ENCODE data around the gene PSMB7.

The PSMB7 gene

GRCh38 chr9:124455820-124456219 is 40.6 kb upstream of the PSMB7 start:
- Histone ChIP-seq H3K9me2 (replicated peaks; ENCODE audit: control insufficient read depth, low read length) (no peaks in the 10 kb centered on the region), H3F3A (ENCODE audit: control insufficient read depth, insufficient read depth) (no peaks in the 10 kb centered on the region), H3K36me3 (ENCODE audit: control insufficient read depth, low read length) (no peaks in the 10 kb centered on the region), H3K79me2 (ENCODE audit: control insufficient read depth, low read length) (no peaks in the 10 kb centered on the region), H4K20me1 (ENCODE audit: control insufficient read depth, insufficient read depth, low read depth, low read length) (no peaks in the 10 kb centered on the region), H3K27ac (ENCODE audit: low read depth, low read length) (no peak overlapping the region), H3K4me3 (ENCODE audit: low read length) (no peak overlapping the region), H3K9me3 (ENCODE audit: control insufficient read depth, insufficient read depth, low read length) (no peaks in the 10 kb centered on the region), H3K4me1 (ENCODE audit: control insufficient read depth, low read length) (no peaks in the 10 kb centered on the region), H3K4me2 (ENCODE audit: low read length) (no peak overlapping the region), H3K27me3 (ENCODE audit: control insufficient read depth, low read length) (no peaks in the 10 kb centered on the region)
- TF ChIP-seq, protein P1, sequence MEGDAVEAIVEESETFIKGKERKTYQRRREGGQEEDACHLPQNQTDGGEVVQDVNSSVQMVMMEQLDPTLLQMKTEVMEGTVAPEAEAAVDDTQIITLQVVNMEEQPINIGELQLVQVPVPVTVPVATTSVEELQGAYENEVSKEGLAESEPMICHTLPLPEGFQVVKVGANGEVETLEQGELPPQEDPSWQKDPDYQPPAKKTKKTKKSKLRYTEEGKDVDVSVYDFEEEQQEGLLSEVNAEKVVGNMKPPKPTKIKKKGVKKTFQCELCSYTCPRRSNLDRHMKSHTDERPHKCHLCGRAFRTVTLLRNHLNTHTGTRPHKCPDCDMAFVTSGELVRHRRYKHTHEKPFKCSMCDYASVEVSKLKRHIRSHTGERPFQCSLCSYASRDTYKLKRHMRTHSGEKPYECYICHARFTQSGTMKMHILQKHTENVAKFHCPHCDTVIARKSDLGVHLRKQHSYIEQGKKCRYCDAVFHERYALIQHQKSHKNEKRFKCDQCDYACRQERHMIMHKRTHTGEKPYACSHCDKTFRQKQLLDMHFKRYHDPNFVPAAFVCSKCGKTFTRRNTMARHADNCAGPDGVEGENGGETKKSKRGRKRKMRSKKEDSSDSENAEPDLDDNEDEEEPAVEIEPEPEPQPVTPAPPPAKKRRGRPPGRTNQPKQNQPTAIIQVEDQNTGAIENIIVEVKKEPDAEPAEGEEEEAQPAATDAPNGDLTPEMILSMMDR (IDR thresholded peaks at IDR 0.05; ENCODE audit: low read depth, low read length, poor library complexity, severe bottlenecking) = no peak
- TF ChIP-seq EZH2phosphoT487 (IDR thresholded peaks at IDR 0.05; ENCODE audit: borderline replicate concordance, low read length) = no peak

GRCh38 chr9:124454791-124455443 is 39.7 kb upstream of the PSMB7 start:
- Histone ChIP-seq H3K9me2 (replicated peaks; ENCODE audit: control insufficient read depth, low read length) (no peaks in the 10 kb centered on the region), H3K4me3 (ENCODE audit: low read length) (no peak overlapping the region), H3K4me2 (ENCODE audit: low read length) (no peak overlapping the region), H3K27me3 (ENCODE audit: control insufficient read depth, low read length) (no peaks in the 10 kb centered on the region), H3K36me3 (ENCODE audit: control insufficient read depth, low read length) (no peaks in the 10 kb centered on the region), H3K9me3 (ENCODE audit: control insufficient read depth, insufficient read depth, low read length) (no peaks in the 10 kb centered on the region), H4K20me1 (ENCODE audit: control insufficient read depth, insufficient read depth, low read depth, low read length) (no peaks in the 10 kb centered on the region), H3K4me1 (ENCODE audit: control insufficient read depth, low read length) (no peaks in the 10 kb centered on the region), H3K79me2 (ENCODE audit: control insufficient read depth, low read length) (no peaks in the 10 kb centered on the region), H3K27ac (ENCODE audit: low read depth, low read length) (no peak overlapping the region), H3F3A (ENCODE audit: control insufficient read depth, insufficient read depth) (no peaks in the 10 kb centered on the region)
- no peak for TF ChIP-seq EZH2phosphoT487 (IDR thresholded peaks at IDR 0.05; ENCODE audit: borderline replicate concordance, low read length)
- TF ChIP-seq, protein P1 (IDR thresholded peaks at IDR 0.05; ENCODE audit: low read depth, low read length, poor library complexity, severe bottlenecking) = no peak

GRCh38 chr9:124454296-124454695 is 39.1 kb upstream of the PSMB7 start:
- no peak for TF ChIP-seq EZH2phosphoT487 (IDR thresholded peaks at IDR 0.05; ENCODE audit: borderline replicate concordance, low read length)
- TF ChIP-seq, protein P1 (IDR thresholded peaks at IDR 0.05; ENCODE audit: low read depth, low read length, poor library complexity, severe bottlenecking) = no peak
- no peaks in the 10 kb centered on the region for H3K27me3 ChIP-seq (ENCODE audit: control insufficient read depth, low read length)

More at GRCh38 chr9:124454296-124454695, 39.1 kb upstream of the PSMB7 start:
- no peaks in the 10 kb centered on the region for H3K4me1 ChIP-seq (ENCODE audit: control insufficient read depth, low read length)
- H3K79me2 ChIP-seq (ENCODE audit: control insufficient read depth, low read length) = no peaks in the 10 kb centered on the region
- no peak overlapping the region for H3K27ac ChIP-seq (ENCODE audit: low read depth, low read length)
- no peaks in the 10 kb centered on the region for H3F3A ChIP-seq (ENCODE audit: control insufficient read depth, insufficient read depth)
- H3K9me2 ChIP-seq (replicated peaks; ENCODE audit: control insufficient read depth, low read length) = no peaks in the 10 kb centered on the region
- no peaks in the 10 kb centered on the region for H3K36me3 ChIP-seq (ENCODE audit: control insufficient read depth, low read length)
- no peaks in the 10 kb centered on the region for H3K9me3 ChIP-seq (ENCODE audit: control insufficient read depth, insufficient read depth, low read length)
- no peak overlapping the region for H3K4me2 ChIP-seq (ENCODE audit: low read length)
- H3K4me3 ChIP-seq (ENCODE audit: low read length) = no peak overlapping the region
- H4K20me1 ChIP-seq (ENCODE audit: control insufficient read depth, insufficient read depth, low read depth, low read length) = no peaks in the 10 kb centered on the region

All from DOHH2 (cell line).